ENCODE measurements around the gene HTR1D. TPM values are rescaled to one million over a fixed set of nuclear protein-coding genes. Genes with fewer than 3 reads are reported as not detected.

HTR1D gene
- polyA plus RNA-seq, 2 of the 4 experiments (the other 2 are of a cell fraction), result 8.5 to 11.4 TPM

DNA sequence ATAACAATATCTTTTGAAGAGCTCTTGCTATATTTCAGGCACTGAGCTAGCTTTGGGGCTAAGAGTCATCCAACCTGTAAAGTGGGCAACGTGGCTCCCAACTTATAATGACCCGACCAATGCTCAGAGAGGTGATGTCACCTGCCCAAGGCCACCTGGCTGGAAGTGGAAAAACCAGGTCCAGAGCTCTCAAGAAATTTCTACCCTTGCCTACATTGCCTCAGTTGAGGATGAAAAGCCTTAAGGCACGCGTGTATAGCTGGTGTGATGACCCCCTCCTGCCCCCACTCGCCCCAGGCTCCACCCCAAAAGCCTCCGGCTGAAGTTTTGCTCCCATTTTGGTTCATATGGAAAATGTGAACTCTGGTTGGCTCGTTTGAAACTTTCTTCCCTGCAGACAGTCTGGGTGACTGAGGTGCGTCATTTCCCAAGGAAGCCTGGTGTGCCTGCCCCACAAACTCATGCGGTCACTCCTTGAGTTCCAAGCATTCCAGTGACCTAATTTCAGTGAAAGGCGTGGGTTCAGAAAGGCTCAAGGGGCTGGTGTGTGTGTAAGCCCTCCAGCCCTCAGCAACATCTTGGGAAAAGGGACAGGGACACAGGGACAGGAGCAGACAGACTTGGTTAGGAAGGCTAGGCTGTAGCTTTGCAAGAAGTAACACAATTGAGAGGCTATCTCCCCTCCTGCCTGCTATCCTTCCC lies 20.5 kb downstream of the HTR1D start (continued):
- TF ChIP-seq NFE2L2 (conservative IDR thresholded peaks at IDR 0.05; ENCODE audit: low read length) (no peak), PHF8 (IDR thresholded peaks at IDR 0.05; ENCODE audit: borderline replicate concordance, low read depth) (no peak), HEYL (CRISPR knock-in tag; IDR thresholded peaks at IDR 0.05) (peak; percentile 10; the same call in 1 of the 2 replicates), CBX8 (IDR thresholded peaks at IDR 0.05) (no peak), HOXB5 (CRISPR knock-in tag; IDR thresholded peaks at IDR 0.05) (0 out of 2 replicates have a peak, but pooled peaks have one; percentile 55), GATA3 (IDR thresholded peaks at IDR 0.05; ENCODE audit: borderline replicate concordance) (peak; percentile 87; the same call in 1 of the 2 replicates), MAFK (IDR thresholded peaks at IDR 0.05; ENCODE audit: partially characterized antibody) (no peak), REST (IDR thresholded peaks at IDR 0.05) (no peak), HES2 (IDR thresholded peaks at IDR 0.05) (no peak), HDAC2 (IDR thresholded peaks at IDR 0.05) (no peak), EP300 (IDR thresholded peaks at IDR 0.05) (peak; percentile 66 to 83; a peak in 3 of 5 replicates), FOXS1 (CRISPR knock-in tag; IDR thresholded peaks at IDR 0.05) (peak; percentile 67), FOSL2 (IDR thresholded peaks at IDR 0.05) (no peak), FOSL2 (CRISPR knock-in tag; IDR thresholded peaks at IDR 0.05) (peak; percentile 75), POLR2A (IDR thresholded peaks at IDR 0.05; ENCODE audit: low read length) (no peak)
- TF ChIP-seq, protein P1, sequence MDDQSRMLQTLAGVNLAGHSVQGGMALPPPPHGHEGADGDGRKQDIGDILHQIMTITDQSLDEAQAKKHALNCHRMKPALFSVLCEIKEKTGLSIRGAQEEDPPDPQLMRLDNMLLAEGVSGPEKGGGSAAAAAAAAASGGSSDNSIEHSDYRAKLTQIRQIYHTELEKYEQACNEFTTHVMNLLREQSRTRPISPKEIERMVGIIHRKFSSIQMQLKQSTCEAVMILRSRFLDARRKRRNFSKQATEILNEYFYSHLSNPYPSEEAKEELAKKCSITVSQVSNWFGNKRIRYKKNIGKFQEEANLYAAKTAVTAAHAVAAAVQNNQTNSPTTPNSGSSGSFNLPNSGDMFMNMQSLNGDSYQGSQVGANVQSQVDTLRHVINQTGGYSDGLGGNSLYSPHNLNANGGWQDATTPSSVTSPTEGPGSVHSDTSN (IDR thresholded peaks at IDR 0.05), result 0 out of 2 replicates have a peak, but pooled peaks have one; percentile 19
- TF ChIP-seq, protein P2, sequence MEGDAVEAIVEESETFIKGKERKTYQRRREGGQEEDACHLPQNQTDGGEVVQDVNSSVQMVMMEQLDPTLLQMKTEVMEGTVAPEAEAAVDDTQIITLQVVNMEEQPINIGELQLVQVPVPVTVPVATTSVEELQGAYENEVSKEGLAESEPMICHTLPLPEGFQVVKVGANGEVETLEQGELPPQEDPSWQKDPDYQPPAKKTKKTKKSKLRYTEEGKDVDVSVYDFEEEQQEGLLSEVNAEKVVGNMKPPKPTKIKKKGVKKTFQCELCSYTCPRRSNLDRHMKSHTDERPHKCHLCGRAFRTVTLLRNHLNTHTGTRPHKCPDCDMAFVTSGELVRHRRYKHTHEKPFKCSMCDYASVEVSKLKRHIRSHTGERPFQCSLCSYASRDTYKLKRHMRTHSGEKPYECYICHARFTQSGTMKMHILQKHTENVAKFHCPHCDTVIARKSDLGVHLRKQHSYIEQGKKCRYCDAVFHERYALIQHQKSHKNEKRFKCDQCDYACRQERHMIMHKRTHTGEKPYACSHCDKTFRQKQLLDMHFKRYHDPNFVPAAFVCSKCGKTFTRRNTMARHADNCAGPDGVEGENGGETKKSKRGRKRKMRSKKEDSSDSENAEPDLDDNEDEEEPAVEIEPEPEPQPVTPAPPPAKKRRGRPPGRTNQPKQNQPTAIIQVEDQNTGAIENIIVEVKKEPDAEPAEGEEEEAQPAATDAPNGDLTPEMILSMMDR (IDR thresholded peaks at IDR 0.05), result no peak
- TF ChIP-seq, protein P3, sequence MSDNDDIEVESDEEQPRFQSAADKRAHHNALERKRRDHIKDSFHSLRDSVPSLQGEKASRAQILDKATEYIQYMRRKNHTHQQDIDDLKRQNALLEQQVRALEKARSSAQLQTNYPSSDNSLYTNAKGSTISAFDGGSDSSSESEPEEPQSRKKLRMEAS (IDR thresholded peaks at IDR 0.05), result peak; percentile 88
- TF ChIP-seq, protein P4, sequence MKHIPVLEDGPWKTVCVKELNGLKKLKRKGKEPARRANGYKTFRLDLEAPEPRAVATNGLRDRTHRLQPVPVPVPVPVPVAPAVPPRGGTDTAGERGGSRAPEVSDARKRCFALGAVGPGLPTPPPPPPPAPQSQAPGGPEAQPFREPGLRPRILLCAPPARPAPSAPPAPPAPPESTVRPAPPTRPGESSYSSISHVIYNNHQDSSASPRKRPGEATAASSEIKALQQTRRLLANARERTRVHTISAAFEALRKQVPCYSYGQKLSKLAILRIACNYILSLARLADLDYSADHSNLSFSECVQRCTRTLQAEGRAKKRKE (CRISPR knock-in tag; IDR thresholded peaks at IDR 0.05; ENCODE audit: low read depth), result peak; percentile 88
